MM.1S (cell line): ENCODE results near the gene HOXC9.

Source experiments
- EZH2 ChIP-seq: fragments of 300-600 bp; sonication (generic); optimal IDR thresholded peaks from 2 replicates; pipeline ENCODE3; 2017; ENCODE audit warnings: low read depth, mild to moderate bottlenecking, antibody characterized with exemption, low read length, mixed read lengths
- TF ChIP-seq, protein P1 (sequence below): fragments of 300-600 bp; sonication (generic); IDR thresholded peaks from 2 replicates; pipeline ENCODE4 v1.5.1; 2016; ENCODE audit warnings: antibody characterized with exemption, low read length, mixed read lengths

DNA sequence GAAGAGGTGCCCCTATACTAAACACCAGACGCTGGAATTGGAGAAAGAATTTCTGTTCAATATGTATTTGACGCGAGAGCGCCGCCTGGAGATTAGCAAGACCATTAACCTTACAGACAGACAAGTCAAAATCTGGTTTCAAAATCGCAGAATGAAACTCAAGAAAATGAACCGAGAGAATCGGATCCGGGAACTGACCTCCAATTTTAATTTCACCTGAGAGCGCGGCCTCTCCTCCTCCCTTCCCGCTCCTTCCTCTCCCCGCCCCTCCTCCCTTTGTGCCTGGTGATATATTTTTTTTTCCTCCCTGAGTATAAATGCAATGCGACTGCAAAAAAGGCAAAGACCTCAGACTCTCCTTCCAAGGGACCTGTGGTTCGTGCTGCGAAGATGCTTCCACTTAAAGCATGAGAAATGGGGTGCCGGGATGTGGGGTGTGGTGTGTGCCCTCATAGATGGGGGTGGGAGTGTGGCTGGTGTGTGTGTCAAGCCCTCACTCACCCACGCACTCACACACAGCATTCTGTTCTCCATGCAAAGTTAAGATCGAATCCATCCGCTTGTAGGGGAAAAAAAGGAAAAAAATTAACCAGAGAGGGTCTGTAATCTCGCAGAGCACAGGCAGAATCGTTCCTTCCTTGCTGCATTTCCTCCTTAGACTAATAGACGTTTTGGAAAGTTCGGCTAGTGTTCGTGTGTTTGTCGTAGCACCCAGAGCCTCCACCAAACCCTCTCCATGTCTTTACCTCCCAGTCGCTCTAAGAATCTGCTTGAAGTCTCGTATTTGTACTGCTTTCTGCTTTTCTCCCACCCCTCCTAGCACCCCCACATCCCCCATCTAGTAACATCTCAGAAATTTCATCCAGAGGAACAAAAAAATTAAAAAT is 10.5 kb upstream of the HOXC9 start:
- TF ChIP-seq EZH2 = peak; percentile 21
- TF ChIP-seq, protein P1, sequence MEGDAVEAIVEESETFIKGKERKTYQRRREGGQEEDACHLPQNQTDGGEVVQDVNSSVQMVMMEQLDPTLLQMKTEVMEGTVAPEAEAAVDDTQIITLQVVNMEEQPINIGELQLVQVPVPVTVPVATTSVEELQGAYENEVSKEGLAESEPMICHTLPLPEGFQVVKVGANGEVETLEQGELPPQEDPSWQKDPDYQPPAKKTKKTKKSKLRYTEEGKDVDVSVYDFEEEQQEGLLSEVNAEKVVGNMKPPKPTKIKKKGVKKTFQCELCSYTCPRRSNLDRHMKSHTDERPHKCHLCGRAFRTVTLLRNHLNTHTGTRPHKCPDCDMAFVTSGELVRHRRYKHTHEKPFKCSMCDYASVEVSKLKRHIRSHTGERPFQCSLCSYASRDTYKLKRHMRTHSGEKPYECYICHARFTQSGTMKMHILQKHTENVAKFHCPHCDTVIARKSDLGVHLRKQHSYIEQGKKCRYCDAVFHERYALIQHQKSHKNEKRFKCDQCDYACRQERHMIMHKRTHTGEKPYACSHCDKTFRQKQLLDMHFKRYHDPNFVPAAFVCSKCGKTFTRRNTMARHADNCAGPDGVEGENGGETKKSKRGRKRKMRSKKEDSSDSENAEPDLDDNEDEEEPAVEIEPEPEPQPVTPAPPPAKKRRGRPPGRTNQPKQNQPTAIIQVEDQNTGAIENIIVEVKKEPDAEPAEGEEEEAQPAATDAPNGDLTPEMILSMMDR = peak; percentile 76
